Endometrial microvascular endothelial cells (primary cell): Measurements from ENCODE around the gene PICK1. TPM values are rescaled to one million over a fixed set of nuclear protein-coding genes. Genes with fewer than 3 reads are reported as not detected.
"Not testable (repeated sequence)": the region's sequence is repeated elsewhere in the genome, so short reads cannot be mapped to it uniquely, and the experiment has no call there.

Experiments
- in situ Hi-C: cut with HindIII; loops from 2 replicates; pipeline ENCODE4 v1.10.0; 2017; ENCODE audit warnings: low sequenced_read_pairs, low pct_unique_long_range_greater_than_20kb; ENCODE audit errors: inconsistent ontology term
- total RNA-seq: library from RNA; depleted of rRNA; stranded (reverse); fragments of >200 nt; gene quantifications from one replicate; pipeline ENCODE4 v1.2.3, GENCODE V29; 2015; ENCODE audit errors: inconsistent ontology term

PICK1 gene
- total RNA-seq, 1 donor from 2014 or later: 17.2 TPM

GRCh38 chr22:38029901-38030300 is 27.3 kb upstream of the PICK1 start:
- in situ Hi-C loops: no loop called here

- in situ Hi-C loops: no loop called here
These were observed 26.7 kb upstream of the PICK1 start for GRCh38 chr22:38030311-38031133.

- in situ Hi-C loops: no loop called here
These were observed 25.7 kb upstream of the PICK1 start for GRCh38 chr22:38031491-38031890.

- in situ Hi-C loops: no loop called here
These were observed 24.3 kb upstream of the PICK1 start for GRCh38 chr22:38032681-38033521.

- in situ Hi-C loops: no loop called here
These were observed 23.5 kb upstream of the PICK1 start for GRCh38 chr22:38033522-38034277.

- in situ Hi-C loops: no loop called here
These were observed 22.8 kb upstream of the PICK1 start for GRCh38 chr22:38034278-38034882.

- in situ Hi-C loops: no loop called here
These were observed 22.2 kb upstream of the PICK1 start for GRCh38 chr22:38034884-38035529.

GRCh38 chr22:38035530-38035885 is 21.7 kb upstream of the PICK1 start:
- in situ Hi-C loops: no loop called here

GRCh38 chr22:38036392-38037062 is 20.7 kb upstream of the PICK1 start:
- in situ Hi-C loops: no loop called here

- in situ Hi-C loops: not testable (repeated sequence)
These were observed 19.6 kb upstream of the PICK1 start for GRCh38 chr22:38037367-38038150.

- in situ Hi-C loops: no loop called here
These were observed 18.8 kb upstream of the PICK1 start for GRCh38 chr22:38038426-38038825.

- in situ Hi-C loops: no loop called here
These were observed 18.1 kb upstream of the PICK1 start for GRCh38 chr22:38038890-38039812.

GRCh38 chr22:38040953-38041759 is 16.0 kb upstream of the PICK1 start:
- in situ Hi-C loops: no loop called here

GRCh38 chr22:38041760-38042487 is 15.3 kb upstream of the PICK1 start:
- in situ Hi-C loops: no loop called here

GRCh38 chr22:38042488-38042790 is 14.8 kb upstream of the PICK1 start:
- in situ Hi-C loops: no loop called here
